ENCODE results near the gene RMP24.

DNA sequence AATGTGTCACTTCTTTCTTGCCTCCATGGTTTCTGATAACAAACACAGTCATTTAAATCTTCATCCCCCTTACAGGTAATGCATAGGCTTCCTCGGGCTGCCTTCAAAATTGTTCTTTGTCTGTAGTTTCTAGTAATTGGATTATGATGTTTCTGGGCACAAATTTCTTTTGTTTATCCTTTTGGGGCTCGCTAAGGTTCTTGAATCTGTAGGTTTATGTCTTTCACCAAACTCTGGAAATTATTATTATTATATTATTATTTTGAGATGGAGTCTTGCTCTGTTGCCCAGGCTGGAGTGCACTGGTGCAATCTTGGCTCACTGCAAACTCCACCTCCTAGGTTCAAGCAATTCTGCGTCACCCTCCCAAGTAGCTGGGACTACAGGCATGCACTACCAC, 16.3 kb upstream of the RMP24 start:
- TF ChIP-seq, protein P1, sequence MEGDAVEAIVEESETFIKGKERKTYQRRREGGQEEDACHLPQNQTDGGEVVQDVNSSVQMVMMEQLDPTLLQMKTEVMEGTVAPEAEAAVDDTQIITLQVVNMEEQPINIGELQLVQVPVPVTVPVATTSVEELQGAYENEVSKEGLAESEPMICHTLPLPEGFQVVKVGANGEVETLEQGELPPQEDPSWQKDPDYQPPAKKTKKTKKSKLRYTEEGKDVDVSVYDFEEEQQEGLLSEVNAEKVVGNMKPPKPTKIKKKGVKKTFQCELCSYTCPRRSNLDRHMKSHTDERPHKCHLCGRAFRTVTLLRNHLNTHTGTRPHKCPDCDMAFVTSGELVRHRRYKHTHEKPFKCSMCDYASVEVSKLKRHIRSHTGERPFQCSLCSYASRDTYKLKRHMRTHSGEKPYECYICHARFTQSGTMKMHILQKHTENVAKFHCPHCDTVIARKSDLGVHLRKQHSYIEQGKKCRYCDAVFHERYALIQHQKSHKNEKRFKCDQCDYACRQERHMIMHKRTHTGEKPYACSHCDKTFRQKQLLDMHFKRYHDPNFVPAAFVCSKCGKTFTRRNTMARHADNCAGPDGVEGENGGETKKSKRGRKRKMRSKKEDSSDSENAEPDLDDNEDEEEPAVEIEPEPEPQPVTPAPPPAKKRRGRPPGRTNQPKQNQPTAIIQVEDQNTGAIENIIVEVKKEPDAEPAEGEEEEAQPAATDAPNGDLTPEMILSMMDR (IDR thresholded peaks at IDR 0.05), result no peak
- TF ChIP-seq POLR2A (IDR thresholded peaks at IDR 0.05), result no peak
